DLD1 (cell line): Measurements from ENCODE around the gene MLYCD.

Experiments
- in situ Hi-C: cut with HindIII; loops from 2 replicates; pipeline ENCODE4 v1.10.0; 2017; ENCODE audit warnings: low sequenced_read_pairs

Gene MLYCD

DNA sequence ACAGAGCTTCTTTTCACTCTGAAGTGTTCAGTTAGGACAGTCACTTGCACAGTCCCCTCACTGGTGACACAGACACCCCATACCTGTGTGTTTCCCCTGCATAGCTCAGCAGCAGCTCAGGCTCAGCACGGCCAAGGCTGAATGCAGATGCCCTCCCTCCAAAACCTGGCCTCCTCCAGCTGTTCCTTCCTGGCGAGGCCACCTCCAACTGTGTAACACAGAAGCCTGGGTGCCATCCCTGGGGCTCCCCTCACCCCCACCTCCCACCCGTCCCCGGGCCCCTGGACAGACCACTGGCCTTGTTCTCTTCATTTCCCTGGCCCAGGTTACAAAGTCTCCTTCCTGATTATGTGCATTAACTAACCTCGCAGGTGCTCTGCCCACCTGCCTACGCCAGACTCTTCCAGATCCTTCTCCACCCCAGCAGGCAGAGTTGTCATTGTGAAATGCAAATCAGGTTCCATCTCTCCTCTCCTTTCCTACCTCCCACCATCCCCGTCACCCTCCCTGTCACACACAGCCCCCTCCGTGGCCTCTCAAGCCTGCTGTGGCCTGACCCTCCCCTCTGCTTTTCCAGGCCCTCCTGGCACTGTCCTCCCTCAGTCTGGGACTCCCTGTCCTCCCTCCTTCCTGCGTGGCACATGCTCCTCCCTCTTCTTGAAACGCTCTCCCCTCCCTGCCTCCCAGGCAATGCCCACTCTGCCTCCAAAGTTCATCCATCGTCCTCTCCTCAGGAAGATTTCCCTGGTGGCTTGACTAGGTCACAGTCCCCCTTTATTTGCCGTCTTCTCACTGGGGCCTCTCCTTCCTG lies 26.4 kb downstream of the MLYCD start:
- in situ Hi-C loops: no loop called here

DNA sequence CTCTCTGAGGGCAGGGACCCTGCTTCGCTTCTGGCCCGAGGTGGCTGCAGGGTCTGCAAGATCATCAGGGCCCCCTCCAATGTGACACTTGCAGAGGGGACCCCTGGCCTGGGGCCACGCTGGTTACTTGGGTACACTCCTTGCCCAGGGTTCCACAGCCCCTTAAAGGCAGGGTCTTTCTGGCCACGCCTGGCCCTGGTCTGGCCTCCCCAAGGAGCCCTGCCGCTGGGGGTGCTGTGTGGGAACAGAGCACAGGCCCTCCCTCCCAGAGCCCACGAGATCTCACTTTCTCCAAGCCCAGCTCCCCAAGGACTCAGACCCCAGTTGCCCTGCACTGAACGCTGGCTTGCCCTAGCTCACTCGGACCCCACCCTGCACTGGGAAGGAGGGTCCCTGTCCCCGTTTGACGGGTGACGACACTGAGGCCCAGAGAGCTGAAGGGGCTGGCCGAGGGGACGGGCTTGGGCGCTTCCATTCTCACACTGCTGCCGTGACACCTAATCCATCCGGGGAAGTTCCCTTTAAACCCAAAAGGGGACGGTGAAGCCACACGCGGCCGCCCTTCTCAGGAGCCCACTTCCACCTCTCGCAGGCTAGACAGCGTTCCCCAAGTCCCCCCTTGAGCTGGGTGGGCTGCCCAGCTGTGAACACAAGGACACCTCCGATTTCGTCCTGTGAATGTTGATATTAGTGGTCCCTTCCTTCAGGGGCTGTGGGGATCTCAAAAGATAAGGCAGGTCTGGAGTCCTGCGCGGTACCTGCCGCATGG lies 27.2 kb downstream of the MLYCD start:
- in situ Hi-C loops: no loop called here

DNA sequence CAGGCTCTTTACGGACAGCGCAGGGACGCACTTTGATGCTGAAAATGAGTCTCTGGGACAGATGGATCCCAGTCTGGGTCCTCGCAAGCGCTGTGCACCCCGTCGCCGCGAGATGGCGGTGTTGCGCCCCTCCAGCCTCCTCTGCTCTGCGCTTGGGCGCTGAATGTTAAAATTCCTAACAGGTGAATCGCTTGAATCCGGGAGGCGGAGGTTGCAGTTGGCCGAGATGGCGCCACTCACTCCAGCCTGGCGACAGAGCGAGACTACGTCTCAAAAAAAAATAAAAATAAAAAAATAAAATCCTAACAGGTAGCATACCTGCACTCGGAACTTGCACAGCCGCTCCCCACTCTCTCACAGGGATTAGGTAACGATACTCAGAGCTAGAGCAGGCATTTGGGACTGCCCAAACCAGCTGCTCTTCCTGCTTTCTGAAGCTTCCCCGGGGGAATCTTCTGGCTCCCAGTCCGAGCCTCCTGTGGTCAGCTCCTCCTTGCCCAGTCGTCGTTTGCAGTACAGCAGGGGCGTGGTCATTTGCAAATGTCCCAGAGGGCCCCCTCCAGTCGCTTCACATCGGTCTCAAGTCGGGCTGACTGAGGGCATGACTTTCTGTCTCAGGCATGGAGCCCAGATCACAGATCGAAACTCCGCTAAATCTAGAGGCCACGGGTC lies 27.9 kb downstream of the MLYCD start:
- in situ Hi-C loops: no loop called here

DNA sequence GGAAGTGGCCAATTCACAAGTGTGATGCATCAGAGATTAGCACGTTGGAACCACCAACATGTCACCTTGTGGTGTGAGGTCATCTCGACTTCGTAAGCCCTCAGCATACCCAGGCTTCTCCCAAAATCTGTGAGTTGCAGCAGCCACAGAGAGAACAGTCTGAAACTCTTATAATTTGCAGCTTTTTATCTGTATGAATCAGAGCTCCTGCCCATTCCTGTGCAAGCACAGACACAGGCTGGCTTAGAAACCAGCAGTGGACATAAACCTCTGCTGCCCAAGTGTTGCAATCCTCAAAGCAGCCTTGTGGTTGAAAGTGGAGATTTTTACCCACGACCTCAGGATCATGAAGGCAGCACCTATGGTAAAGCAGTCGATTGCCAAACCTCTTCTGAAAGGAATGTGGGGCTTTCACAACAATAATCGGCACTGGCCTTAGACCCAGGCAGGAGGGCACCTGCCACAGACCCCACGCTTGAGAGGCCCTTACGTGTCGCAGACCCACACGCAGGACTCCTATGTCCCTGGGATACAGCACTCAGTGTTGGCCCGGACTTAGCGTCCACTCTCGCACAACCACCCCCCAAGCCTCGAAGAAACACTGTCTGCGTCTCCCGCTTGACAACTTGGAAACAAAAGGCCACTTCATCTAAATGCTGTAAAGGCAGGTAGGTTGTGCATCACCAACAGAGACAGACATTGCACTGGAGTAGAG lies 29.6 kb downstream of the MLYCD start:
- in situ Hi-C loops: no loop called here

- in situ Hi-C loops: no loop called here
Observed at GRCh38 chr16:83929811-83930555, 31.1 kb downstream of the MLYCD start.

DNA sequence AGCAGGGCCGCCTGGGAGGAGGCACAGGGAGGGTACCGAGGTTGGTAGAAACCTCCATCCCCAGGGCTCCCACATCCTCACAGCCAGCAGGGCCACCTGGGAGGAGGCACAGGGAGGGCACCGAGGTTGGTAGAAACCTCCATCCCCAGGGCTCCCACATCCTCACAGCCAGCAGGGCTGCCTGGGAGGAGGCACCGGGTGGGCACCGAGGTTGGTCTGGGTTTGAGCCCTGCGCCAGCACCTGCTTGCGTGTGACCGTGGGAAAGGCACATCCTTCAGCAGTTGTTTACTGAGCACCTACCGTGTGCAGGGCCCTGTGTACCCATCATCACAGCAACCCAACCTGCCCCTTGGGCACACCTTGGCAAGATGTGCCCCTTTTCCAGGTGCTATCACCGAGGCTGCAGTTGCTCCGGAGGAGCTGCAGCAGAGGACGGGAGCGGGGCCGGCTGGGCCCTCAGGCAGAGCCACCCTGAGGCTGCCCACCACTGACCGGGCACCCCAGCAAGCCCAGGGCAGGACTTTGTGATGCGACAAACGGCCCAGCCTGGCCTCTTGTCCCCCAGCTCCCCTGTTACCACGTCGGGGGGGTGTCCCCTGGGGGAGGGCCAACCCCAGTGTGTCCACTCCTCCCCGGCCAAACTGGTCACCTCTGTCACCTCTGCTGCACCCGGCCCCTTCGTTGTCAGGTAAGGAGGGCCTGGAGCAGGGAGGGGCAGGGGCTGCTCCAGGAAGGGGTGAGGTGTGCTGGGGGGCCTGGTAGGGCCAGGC lies 32.0 kb downstream of the MLYCD start:
- in situ Hi-C loops: no loop called here

- in situ Hi-C loops: no loop called here
Observed at GRCh38 chr16:83931556-83931955, 32.6 kb downstream of the MLYCD start.

- in situ Hi-C loops: no loop called here
Observed at GRCh38 chr16:83932304-83932703, 33.4 kb downstream of the MLYCD start.

DNA sequence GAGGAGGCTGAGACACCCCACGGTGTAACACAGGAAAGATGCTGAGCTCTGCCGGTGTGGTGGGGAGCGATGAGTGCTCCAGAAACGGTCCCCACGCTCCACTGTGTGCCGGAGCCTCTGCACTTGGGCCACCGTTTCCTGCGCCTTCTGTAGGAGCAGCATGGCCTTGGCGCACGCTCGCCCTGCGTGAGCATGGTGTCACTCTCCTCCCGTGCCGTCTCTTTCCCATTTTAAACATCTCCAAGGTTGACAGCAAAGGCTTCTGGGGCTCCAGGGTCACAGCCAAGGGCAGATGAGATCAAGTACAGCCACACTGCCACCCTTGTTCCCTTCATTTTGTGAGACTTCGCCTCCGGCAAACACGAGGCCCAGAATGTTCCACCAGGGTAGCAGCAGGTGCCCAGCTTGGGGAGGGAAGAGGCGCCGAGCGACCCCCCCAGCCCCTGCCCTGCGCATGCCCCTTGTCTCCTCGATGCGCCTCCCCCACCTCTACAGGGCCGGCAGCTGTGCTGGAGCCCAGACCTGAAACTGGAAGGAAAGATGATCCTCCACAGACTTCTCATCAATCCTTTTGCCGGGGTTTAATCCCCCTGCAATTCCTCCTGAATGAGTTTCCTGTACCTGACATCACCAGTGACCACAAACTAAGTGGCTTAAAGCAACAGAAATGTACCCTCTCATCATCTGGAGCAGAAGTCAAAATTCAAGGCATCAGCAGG lies 34.2 kb downstream of the MLYCD start:
- in situ Hi-C loops: no loop called here

DNA sequence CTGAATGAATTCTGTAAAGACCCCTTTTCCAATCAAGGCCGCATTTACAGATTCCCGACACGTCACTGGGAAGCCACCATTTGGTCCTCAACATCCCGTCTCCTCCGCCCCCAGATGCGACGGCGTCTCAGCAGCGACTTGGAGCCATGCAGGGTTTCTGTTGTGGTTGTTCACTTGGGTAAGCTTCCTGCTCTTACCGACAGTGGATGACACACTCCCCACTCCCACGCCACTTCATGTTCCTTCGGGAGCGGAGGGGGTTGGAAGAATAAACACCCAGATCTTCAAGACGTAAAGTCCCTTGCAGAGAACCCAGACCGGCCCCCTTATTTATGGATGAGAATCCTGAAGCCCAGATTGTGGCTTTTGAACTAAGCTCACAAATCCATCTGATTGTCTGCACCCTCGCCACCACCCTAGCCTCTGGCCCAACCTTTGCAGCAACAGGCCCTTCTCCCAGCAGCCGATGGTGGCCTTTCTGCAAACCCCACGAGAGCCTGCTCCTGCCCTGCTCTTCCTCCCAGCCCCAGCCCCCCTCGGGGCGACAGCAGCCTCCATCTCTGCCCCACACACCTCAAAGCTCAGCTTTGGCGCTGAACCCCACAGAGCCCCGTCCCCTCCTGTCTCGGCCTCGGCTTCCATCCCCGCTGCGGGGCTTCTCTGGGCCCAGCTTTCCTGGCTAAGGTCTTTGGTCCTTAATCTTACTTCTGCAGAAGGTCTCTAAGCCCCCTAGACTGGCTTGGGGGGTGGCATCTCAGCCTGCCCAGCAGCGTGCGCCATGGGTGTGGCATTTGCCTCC lies 35.2 kb downstream of the MLYCD start:
- in situ Hi-C loops: no loop called here

DNA sequence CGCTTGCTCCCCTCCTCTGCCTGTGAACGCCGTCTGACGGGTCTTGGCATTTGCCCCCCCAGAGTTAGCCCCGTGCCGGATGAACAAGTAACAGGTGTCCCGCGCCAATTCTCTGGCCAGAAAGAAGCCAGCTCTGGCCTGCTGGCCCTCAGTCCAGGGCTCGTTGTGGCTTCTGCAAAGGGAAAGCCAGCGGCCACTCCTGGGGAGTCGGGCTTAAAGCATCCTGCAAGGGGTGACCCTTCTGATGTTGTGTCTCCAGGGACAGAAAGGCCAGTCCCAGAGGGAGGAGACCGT lies 35.7 kb downstream of the MLYCD start:
- in situ Hi-C loops: no loop called here

- in situ Hi-C loops: no loop called here
Observed at GRCh38 chr16:83935005-83935857, 36.3 kb downstream of the MLYCD start.

- in situ Hi-C loops: no loop called here
Observed at GRCh38 chr16:83935858-83936255, 36.9 kb downstream of the MLYCD start.

DNA sequence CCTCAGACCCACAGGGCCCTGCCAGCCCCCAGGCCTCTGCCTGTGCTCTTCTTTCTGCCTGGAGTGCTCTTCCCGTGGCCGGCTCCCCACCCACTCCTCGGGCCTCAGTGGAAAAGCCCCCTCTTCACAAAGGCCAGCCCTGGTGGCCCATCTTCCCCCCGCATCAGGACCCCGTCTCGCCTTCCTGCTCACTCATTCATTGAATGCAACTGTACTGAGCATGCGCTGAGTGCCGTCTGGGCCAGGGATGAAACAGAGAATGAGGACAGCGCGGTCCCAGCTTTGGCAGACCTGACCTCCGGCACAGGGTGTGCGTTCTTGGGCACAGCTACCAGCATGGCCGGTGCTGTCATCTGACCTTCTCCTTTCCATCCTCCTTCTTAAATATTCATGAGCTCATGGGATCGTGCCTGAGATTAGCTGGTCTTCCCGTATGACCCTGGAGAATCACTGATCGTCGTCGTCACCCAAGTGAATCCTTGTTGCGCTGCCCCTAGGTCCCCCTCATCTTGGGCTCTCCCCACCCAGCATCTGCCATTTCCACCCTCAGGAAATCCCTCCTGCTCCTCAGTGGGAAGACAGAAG lies 37.8 kb downstream of the MLYCD start:
- in situ Hi-C loops: no loop called here

DNA sequence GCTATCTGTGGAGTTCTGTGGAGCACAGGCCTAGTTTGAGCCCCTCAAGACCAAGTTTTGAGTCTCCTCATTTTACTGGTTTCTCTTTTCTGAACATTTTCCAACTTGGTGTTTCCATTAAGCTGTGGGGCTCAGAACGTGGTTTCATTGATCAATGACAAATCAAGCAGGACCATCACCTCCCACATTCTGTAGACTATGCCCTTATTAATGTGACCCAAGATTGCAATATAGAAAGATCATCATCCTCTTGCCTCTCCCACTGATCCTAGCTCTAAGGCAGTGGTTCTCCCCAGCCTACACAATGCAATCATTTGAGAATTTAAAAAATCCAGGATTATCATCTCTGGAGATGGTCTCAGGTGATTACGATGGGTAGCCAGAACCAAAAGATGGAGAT lies 38.4 kb downstream of the MLYCD start:
- in situ Hi-C loops: no loop called here

GRCh38 chr16:83937922-83938885 lies 39.3 kb downstream of the MLYCD start:
- in situ Hi-C loops: no loop called here
